Hematopoietic multipotent progenitor cell treated with erythropoietin and hydrocortisone succinate and interleukin-3 and kit ligand, for 4 days (in vitro differentiated cells): Measurements from ENCODE around the gene RAD54L.
"Not testable (repeated sequence)": the region's sequence is repeated elsewhere in the genome, so short reads cannot be mapped to it uniquely, and the experiment has no call there.

Experiments
- DNase-seq: peaks from one replicate; pipeline ENCODE4 v3.0.0-alpha.2; 2015

The RAD54L gene

DNA sequence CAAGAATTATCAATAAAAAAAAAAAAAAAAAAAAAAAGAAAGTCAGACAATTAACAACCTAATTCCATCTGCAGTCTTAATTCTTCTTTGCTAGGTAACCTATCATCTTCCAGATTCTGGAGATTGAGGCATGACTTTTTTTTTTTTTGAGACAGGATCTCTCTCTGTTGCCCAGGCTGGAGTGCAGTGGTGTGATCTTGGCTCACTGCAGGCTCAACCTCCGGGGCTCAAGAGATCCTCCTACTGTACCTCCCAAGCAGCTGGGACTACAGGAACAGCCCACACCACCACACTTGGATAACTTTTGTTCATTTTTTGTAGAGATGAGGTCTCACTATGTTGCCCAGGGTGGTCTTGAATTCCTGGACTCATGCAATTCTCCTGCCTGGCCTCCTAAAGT, 4.6 kb upstream of the RAD54L start:
- DNase-seq = no peak

DNA sequence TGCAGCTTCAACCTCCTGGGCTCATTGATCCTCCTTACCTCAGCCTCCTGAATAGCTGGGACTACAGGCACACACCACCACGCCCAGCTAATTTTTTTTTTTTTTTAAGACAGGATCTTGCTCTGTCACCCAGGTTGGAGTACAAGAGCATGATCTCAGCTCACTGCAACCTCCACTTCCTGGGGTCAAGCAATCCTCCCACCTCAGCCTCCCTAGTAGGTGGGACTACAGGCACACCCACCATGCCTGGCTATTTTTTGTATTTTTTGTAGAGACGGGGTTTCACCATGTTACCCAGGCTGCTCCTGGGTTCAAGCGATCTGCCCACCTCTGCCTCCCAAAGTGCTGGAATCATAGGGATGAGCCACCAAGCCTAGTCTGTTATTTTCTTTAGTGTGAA, 3.7 kb upstream of the RAD54L start:
- not testable (repeated sequence) for DNase-seq

- peak; percentile 84 for DNase-seq
These were observed 2.7 kb upstream of the RAD54L start for GRCh38 chr1:46244656-46245371.

- not testable (repeated sequence) for DNase-seq
These were observed 1.4 kb upstream of the RAD54L start for GRCh38 chr1:46246136-46246535.

- DNase-seq = peak; percentile 90
These were observed 771 bp upstream of the RAD54L start for GRCh38 chr1:46246548-46247435.

- DNase-seq = peak; percentile 81
These were observed 758 bp downstream of the RAD54L start for GRCh38 chr1:46248122-46248920.

- no peak for DNase-seq
These were observed 7.1 kb downstream of the RAD54L start for GRCh38 chr1:46254668-46255067.

DNA sequence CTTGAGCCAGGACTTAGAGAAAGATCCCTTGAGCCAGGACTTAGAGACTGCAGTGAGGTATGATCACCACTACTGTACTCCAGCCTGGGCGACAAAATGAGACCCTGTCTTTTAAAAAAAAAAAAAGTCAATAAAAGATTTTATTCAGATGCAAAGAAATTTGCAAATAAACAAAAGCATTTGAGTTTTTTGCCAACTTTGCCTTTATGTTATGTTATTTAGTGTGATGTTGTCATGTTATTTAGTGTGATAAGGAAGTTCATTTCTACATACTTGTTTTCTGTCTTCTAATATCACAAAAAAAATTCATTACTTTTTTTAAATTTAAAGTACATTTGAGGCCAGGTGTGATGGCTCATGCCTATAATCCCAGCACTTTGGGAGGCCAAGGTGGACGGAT, 9.0 kb downstream of the RAD54L start:
- no peak for DNase-seq

DNA sequence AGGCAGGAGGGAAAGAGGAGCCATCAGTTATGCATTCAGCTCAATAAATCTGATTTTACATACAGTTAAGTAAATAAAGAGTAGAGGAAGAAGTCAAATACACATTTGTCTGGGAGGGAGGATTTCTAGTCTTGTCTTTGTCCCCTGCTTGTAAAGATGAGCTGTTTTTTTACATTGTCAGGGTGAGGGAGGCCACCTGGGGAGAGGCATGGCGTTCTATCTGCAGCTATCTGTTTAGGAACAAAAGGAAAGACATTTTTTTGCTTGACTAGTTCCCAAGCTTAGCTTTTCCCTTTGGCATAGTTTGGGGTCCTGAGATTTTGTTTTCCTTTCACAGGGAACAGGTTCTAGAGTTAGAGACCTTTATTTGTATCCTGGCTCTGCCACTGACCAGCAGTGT, 14.9 kb downstream of the RAD54L start:
- no peak for DNase-seq

DNA sequence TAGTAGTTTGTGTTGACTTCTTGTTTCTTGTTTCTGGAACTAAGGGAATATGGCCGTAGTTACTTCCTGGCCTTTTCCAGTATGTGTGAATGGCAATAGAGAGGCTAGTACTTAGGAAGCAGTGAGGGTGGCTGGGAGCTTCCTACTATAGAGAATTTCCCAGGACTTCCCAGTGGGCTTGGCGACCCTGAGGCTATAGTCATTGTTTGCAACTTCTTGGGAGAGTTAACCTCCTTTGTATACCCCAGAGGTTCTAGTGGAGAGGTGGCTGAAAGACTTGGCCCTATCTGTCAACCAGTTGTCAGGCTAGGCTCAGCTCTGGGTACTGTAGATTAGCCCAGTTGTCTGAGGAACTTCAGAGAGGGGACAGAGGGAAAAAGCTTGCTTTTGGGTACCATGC, 15.6 kb downstream of the RAD54L start:
- DNase-seq = no peak

GRCh38 chr1:46268578-46268977, 21.0 kb downstream of the RAD54L start:
- DNase-seq = no peak

- peak; percentile 31 for DNase-seq
These were observed 26.9 kb downstream of the RAD54L start for GRCh38 chr1:46274225-46275029.

- DNase-seq = no peak
These were observed 27.4 kb downstream of the RAD54L start for GRCh38 chr1:46275030-46275337.

- no peak for DNase-seq
These were observed 30.3 kb downstream of the RAD54L start for GRCh38 chr1:46277658-46278373.

- no peak for DNase-seq
These were observed 31.2 kb downstream of the RAD54L start for GRCh38 chr1:46278807-46279206.

DNA sequence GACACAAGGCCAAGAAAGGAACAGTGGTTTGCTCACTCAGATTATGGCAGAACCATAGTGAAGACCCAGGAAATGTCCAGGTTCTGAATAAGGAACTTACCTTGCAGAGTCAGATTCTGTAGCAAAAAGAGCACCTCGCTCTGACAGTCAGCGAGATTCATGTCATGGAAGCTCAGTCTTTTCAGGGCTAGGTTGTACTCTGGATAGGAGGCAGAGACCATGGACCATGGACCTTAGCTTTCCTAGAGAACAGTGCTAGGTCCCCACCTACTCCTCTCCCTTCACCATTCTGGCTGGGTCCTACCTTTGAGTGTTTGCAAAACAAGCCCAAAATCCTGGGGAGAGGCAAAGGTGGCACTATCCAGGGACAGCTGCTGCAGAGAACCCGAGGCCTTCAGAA, 32.5 kb downstream of the RAD54L start:
- DNase-seq = no peak

DNA sequence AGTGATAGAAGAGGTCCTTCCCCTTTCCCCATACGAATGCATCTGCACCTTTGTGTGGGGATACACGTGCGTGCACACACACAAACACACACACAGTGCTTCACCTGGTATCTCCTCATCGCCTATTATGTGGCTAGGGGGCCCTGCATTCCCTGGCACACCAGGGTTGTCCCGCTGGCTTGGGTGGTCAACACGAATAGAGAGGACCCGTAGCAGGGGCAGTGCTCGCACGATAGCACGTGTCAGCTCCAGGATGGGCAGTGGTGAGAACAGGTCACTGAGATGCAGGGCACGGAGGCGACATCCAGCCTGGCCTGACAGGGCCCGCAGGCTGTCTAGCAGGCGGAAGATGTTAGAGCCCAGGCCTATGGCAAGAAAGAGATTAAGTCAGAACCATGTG, 33.5 kb downstream of the RAD54L start:
- DNase-seq = no peak

GRCh38 chr1:46284058-46284457, 36.5 kb downstream of the RAD54L start:
- peak; percentile 30 for DNase-seq

- no peak for DNase-seq
These were observed 37.3 kb downstream of the RAD54L start for GRCh38 chr1:46284597-46285564.

DNA sequence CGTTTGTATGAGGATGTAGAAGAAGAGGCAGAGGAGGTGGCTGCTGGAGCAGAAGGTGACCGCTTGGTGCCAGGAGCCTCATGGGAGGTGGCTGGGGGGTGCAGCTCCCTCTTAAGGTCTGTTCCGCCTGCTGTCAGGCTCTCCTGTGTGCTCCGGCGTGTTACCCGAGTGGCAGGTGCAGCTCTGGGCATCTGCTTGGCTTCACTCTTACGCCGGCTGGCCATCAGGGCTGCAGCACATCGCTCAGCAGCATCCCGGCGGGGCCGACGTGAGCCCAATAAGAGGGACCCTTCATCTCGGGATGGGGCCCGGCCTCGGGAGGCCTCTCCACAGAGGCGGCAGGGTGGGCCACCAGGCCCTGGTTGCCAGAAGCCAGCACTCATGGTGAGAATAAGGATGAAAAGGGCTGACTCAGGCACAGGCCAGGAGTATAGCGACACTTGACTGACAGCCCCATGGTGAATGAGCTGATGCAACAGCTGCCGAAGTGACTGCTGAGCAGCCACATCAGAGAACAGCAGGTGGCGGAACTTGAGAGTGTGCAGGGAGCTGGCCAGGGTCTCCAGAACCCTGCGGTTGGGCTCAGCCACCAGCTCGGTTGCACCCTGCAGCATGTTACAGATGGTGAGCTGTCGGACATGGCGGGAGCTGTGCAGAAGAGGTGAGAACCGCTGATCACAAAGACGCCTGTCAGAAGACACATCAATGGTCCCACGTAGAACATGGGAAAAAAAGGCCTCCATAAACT, 38.3 kb downstream of the RAD54L start:
- DNase-seq = no peak
